Fibroblast of the aortic adventitia (primary cell): ENCODE data around the gene SH3BGRL3. TPM values are rescaled to one million over a fixed set of nuclear protein-coding genes. Genes with fewer than 3 reads are reported as not detected.
"Not testable (repeated sequence)": the region's sequence is repeated elsewhere in the genome, so short reads cannot be mapped to it uniquely, and the experiment has no call there.

Experiments
- DNase-seq: peaks from one replicate; pipeline ENCODE4 v3.0.0-alpha.2; 2010; ENCODE audit warnings: low read depth
- H3K4me3 ChIP-seq: 2 replicates; pipeline ENCODE4 v1.5.1; 2011; ENCODE audit warnings: low read depth, mild to moderate bottlenecking, control low read depth, low read length, moderate library complexity
- CTCF ChIP-seq: IDR thresholded peaks from 2 replicates; pipeline ENCODE4 v1.5.1; 2011; ENCODE audit warnings: mild to moderate bottlenecking, low read length, control low read depth, inconsistent platforms; ENCODE audit not compliant: insufficient read depth
- total RNA-seq: library from RNA; depleted of rRNA; stranded (reverse); fragments of >200 nt; gene quantifications from 2 replicates; pipeline ENCODE4 v1.2.3, GENCODE V29; 2012; ENCODE audit warnings: low replicate concordance

Gene SH3BGRL3
- 18.1 and 114 TPM in 2 replicates for total RNA-seq

GRCh38 chr1:26279456-26280332 lies at the start of gene SH3BGRL3:
Gene SH3BGRL3, plus strand, starts transcription at chr1:26280086. Its CDS starts 70 bp downstream, at chr1:26280156.
- H3K4me3 ChIP-seq, result peak within 1 kb of the TSS; percentile 81
- peak; percentile 76 for DNase-seq
- peak; percentile 63 for TF ChIP-seq CTCF

DNA sequence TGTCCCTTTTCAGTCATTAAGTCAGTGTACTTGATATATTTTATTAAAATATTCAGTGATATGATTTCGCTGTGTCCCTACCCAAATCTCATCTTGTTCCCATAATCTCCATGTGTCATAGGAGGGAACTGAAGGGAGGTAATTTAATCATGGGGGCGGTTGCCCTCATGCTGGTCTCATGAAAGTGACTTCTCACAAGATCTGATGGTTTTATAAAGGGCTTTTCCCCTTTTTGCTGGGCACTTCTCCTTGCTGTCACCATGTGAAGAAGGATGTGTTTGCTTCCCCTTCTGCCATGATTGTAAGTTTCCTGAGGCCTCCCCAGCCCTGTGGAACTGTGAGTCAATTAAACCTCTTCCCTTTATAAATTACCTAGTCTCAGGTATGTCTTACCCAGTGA lies 49.2 kb upstream of the SH3BGRL3 start:
- not testable (repeated sequence) for H3K4me3 ChIP-seq, DNase-seq

DNA sequence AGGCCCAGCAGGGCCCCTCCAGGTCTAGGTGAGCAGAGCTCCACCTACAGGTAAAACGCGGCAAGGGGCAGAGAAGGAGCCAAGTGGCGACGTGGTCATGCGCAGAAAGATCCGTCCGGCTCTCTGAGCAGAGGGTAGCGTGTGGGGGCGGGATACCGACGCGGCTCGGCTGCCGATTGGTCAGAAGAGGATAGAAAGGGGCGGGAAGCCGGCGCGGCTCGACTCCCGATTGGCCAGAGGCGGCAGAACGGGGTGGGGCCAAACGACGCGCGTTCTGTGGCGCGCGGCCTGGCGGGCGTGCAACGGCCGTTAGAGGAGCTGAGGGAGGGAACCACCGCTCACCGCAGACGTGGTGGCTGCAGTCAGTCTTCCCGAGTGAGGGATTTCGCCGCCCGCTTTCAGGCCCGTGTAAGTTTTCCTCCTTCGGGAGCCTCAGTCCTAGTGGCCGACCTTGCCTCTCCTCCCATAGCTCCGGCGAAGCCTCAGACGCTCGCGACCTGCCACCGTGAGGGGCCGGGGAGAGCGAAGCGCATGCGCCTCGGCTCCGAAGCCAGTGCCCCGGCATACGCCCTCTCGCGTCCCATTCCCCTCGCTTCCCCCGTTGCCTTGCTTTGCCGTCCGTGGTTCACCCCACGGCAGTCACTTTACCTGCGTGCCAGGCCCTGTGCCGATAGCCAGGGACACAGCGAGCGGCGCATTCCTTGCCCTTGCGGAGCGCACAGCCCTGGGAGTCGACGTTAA lies 45.8 kb upstream of the SH3BGRL3 start, which contains the start of gene CEP85:
Gene CEP85, plus strand, starts transcription at position 298 of the 741 bp plus-strand sequence. CDS start 5,584 bp downstream, outside the sequence.
- peak; percentile 96 for DNase-seq
- TF ChIP-seq CTCF, result peak; percentile 92

DNA sequence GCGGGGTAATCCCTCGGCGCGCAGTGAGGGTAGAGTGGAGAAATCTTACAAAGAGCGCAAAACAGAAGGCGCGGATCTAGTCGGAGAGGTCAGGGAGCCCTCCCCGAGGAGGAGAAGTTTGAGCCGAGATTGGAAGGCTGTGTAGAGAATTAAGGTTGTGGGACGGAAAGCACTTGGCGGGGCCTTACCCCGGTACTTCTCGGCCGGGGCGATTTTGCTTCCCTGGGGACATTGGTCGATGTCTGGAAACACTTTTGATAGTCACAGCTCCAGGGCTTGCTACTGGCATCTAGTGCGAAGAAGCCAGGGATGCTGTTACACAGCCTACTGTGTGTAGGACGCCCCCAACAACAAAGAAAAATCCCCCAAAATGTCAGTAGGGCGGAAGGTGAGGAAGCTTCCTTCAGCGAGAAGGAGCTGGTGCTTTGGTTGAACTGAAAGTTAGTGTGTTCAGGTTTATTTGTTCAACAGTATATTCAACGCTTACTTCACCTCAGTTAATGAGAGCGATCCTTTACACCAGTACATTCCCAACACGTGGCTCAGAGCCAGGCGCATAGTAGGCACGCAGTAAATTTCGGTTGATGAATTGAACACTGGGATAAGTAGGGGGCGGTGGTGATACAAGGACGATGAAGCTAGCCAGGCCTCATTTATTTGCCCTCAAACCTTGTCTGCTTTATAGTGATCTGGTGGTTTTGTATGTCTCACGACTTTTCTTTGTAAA lies 45.1 kb upstream of the SH3BGRL3 start:
- TF ChIP-seq CTCF, result no peak
- H3K4me3 ChIP-seq, result peak overlapping the region; percentile 96
- peak; percentile 28 for DNase-seq

More for the DNA sequence above, 45.8 kb upstream of the SH3BGRL3 start, which contains the start of gene CEP85:
- peak within 1 kb of the TSS; percentile 96 for H3K4me3 ChIP-seq

DNA sequence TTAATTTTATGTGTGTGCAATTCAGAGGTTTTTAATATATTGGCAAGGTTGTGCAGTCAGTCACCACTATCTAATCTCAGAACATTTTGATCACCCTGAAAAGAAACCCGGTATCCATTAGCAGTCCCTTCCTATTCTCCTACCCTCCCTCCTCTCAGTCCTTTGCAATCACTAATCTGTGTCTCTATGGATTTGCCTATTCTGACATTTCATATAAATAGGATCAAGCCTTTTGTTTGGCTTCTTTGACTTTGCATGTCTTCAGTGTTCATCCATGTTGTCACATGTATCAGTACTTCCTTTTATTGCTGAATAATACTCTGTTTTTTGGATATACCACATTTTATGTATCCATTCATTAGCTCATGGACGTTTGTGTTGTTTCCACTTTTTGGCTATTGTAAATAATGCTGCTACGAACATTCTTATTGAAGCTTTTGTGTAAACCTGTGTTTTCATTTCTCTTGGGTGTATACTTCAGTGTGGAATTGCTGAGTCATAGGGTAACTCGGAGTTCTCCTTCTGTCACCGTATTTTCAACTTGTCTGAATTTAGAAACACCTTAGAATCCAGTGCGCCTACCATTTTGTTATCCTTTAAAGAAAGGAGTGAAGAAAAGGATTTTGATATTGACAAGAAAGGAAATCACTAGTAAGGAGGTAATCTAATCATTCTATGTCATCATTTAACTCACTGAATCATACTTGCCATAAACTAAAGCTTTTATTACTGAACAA lies 42.5 kb upstream of the SH3BGRL3 start:
- H3K4me3 ChIP-seq, result no peak overlapping the region
- peak; percentile 50 for DNase-seq
- TF ChIP-seq CTCF, result no peak

DNA sequence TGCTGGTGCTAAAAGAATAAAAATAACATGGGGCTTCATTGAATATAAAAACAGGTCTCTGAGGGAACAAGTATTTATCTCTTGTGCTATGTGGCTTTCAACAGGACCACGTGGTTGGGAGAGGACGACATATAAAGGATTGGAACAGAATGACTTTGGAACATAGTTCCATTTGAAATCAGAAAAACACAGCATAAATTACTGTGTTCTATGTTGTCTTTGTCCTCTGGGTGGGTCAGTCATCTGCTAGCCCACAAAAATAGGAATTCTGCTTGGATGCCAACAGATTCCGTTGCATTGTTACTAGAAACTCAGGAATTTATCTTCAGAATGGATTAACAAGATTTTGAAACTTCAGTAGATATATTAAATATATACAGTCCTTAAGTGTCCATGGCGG lies 40.0 kb upstream of the SH3BGRL3 start:
- TF ChIP-seq CTCF, result no peak
- DNase-seq, result peak; percentile 76
- no peak overlapping the region for H3K4me3 ChIP-seq
